Measurements from ENCODE around the gene UTP18. TPM values are rescaled to one million over a fixed set of nuclear protein-coding genes. Genes with fewer than 3 reads are reported as not detected.

Gene UTP18
- total RNA-seq (2014; rRNA removed), result 64.2 and 97.6 TPM in 2 replicates
- Bru-seq, nascent RNA, result percentile 93 among the genes with signal in this experiment
- percentile 92 among the genes with signal in this experiment for BruChase-seq, experiment 1, labeled RNA remaining after a 6-hour chase
- BruChase-seq, experiment 2, labeled RNA remaining after a 2-hour chase, result percentile 93 among the genes with signal in this experiment
- long read RNA-seq, transcript UTP18-201 (14 exons, 1,894 nt), result major isoform, 158 of 208 reads
- long read RNA-seq, partial matches to known transcripts, result 35 of 208 reads
- long read RNA-seq, other reads (novel, unspliced or antisense), result 15 of 208 reads

DNA sequence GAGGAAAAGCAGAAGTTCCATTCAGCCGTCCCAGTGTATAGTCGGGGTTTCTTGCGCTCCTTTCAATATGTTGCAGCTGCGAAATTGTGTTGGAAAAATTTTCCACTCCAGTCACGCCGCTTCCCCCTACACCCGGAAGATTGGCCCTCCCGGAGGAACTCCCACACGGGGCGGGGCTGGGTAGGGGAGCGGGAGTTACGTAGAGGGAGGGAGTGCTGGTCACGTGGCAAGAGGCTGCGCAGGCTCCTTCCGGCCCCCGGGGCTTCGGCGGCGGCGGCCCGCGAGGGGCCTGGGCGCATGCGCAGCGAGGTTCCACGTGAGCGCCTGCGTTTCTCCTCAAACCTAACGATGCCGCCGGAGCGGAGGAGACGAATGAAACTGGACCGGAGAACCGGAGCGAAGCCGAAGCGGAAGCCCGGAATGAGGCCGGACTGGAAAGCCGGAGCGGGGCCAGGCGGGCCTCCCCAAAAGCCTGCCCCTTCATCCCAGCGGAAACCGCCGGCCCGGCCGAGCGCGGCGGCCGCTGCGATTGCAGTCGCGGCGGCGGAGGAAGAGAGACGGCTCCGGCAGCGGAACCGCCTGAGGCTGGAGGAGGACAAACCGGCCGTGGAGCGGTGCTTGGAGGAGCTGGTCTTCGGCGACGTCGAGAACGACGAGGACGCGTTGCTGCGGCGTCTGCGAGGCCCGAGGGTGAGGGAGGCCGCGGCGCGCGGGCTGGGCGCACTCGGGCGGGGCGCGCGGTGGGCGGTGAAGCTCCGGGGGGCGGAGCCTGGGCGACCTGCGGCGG is at the start of gene UTP18:
UTP18 (plus strand) TSS at position 310 of the 787 bp plus-strand sequence; CDS start at position 349, 39 bp downstream.
- peaks cover 41% of the 10 kb centered on the region for H3K4me1 ChIP-seq (ENCODE audit: insufficient read depth, low read length)
- DNase-seq (peak; percentile 99), ATAC-seq (peak; percentile 75)
- H3K9me2 ChIP-seq (replicated peaks; ENCODE audit: low read length), result no peaks in the 10 kb centered on the region
- peak within 1 kb of the TSS; percentile 87 for H3K4me2 ChIP-seq (ENCODE audit: low read length)
- peaks cover 32% of the 10 kb centered on the region; the same call in 1 of the 2 replicates for H3K36me3 ChIP-seq (ENCODE audit: low read depth, low read length)
- intact Hi-C loops (cut with micrococcal nuclease), result loop anchor here (5.0 kb wide), 1 partner anchor 93 kb away; the partner anchor contains the start of gene NME2
- H3F3A ChIP-seq (ENCODE audit: low read length, unreplicated experiment), result no peaks in the 10 kb centered on the region
- BruUV-seq (replicated peaks), result no TSS peak
- H3K9me3 ChIP-seq (ENCODE audit: low read length), result no peaks in the 10 kb centered on the region
- peak within 1 kb of the TSS; percentile 89 for H3K4me3 ChIP-seq (ENCODE audit: low read length)
- POLR2A ChIA-PET (ENCODE audit: unreplicated experiment), result interaction anchor here (1.0 kb wide), 1 partner anchor 19 kb away, joined by 4 read pairs; no protein-coding TSS in a partner anchor
- H3K9ac ChIP-seq (ENCODE audit: low read length), result peak within 1 kb of the TSS; percentile 97
- peaks cover 57% of the 10 kb centered on the region for H4K20me1 ChIP-seq (ENCODE audit: low read length)
- peak within 1 kb of the TSS; percentile 91 for H3K27ac ChIP-seq (ENCODE audit: low read length)
- no peaks in the 10 kb centered on the region for H3K27me3 ChIP-seq (ENCODE audit: low read length)
- H3K79me2 ChIP-seq (ENCODE audit: low read length), result peaks cover 96% of the 10 kb centered on the region
- H2AFZ ChIP-seq (ENCODE audit: low read length), result peak within 1 kb of the TSS; percentile 95
- CTCF ChIA-PET, result no interaction called here
- no peak for TF ChIP-seq EZH2 (IDR thresholded peaks at IDR 0.05; ENCODE audit: low read length, unreplicated experiment)
- TF ChIP-seq CTCF (conservative IDR thresholded peaks at IDR 0.05; ENCODE audit: low read depth, low read length), result no peak
- no peak for TF ChIP-seq EZH2phosphoT487 (IDR thresholded peaks at IDR 0.05; ENCODE audit: borderline replicate concordance, low read length)

- H3K27ac ChIP-seq (ENCODE audit: low read length), result no peak overlapping the region
- TF ChIP-seq EZH2phosphoT487 (IDR thresholded peaks at IDR 0.05; ENCODE audit: borderline replicate concordance, low read length), result no peak
- no peak for TF ChIP-seq CTCF (conservative IDR thresholded peaks at IDR 0.05; ENCODE audit: low read depth, low read length)
- no peak for TF ChIP-seq EZH2 (IDR thresholded peaks at IDR 0.05; ENCODE audit: low read length, unreplicated experiment)
- DNase-seq (no peak), ATAC-seq (no peak)
- H3K9me3 ChIP-seq (ENCODE audit: low read length), result no peaks in the 10 kb centered on the region
- no peaks in the 10 kb centered on the region for H3K27me3 ChIP-seq (ENCODE audit: low read length)
- H3K36me3 ChIP-seq (ENCODE audit: low read depth, low read length), result peaks cover 32% of the 10 kb centered on the region; the same call in 1 of the 2 replicates
- POLR2A ChIA-PET (ENCODE audit: unreplicated experiment), result no interaction called here
- H3F3A ChIP-seq (ENCODE audit: low read length, unreplicated experiment), result no peaks in the 10 kb centered on the region
- no peak overlapping the region for H3K9ac ChIP-seq (ENCODE audit: low read length)
- no peak overlapping the region for H2AFZ ChIP-seq (ENCODE audit: low read length)
- no peaks in the 10 kb centered on the region for H3K4me1 ChIP-seq (ENCODE audit: insufficient read depth, low read length)
- CTCF ChIA-PET, result no interaction called here
- H3K4me3 ChIP-seq (ENCODE audit: low read length), result no peak overlapping the region
- no peak overlapping the region for H3K4me2 ChIP-seq (ENCODE audit: low read length)
- intact Hi-C loops (cut with micrococcal nuclease), result no loop called here
- no peaks in the 10 kb centered on the region for H3K79me2 ChIP-seq (ENCODE audit: low read length)
- BruUV-seq (replicated peaks), result no TSS peak
- no peaks in the 10 kb centered on the region for H3K9me2 ChIP-seq (replicated peaks; ENCODE audit: low read length)
- no peaks in the 10 kb centered on the region for H4K20me1 ChIP-seq (ENCODE audit: low read length)
Measured at GRCh38 chr17:51214920-51215319, 45.4 kb upstream of the UTP18 start.
